ENCODE data around the gene AEN.

Gene AEN

GRCh38 chr15:88637841-88638625 is 16.9 kb downstream of the AEN start:
- TF ChIP-seq SIN3A (IDR thresholded peaks at IDR 0.05; ENCODE audit: borderline replicate concordance, insufficient read depth, low read length) (no peak), FOXP2 (optimal IDR thresholded peaks at IDR 0.05; ENCODE audit: borderline replicate concordance, extremely low read depth, extremely low read length, insufficient read depth) (no peak), REST (IDR thresholded peaks at IDR 0.05; ENCODE audit: insufficient read depth in 1 of 2, low read depth in 2 of 2, low read length in 2 of 2) (no peak), TAF1 (IDR thresholded peaks at IDR 0.05; ENCODE audit: borderline replicate concordance, insufficient read depth, low read length) (no peak), POLR2AphosphoS5 (IDR thresholded peaks at IDR 0.05; ENCODE audit: low read depth, low read length) (no peak)

GRCh38 chr15:88638626-88639372 is 17.7 kb downstream of the AEN start, which contains the start of gene ISG20:
Gene ISG20 (plus strand): TSS chr15:88639016. CDS start chr15:88639367, 351 bp downstream.
- TF ChIP-seq FOXP2 (optimal IDR thresholded peaks at IDR 0.05; ENCODE audit: borderline replicate concordance, extremely low read depth, extremely low read length, insufficient read depth) = peak; percentile 99
- no peak for TF ChIP-seq SIN3A (IDR thresholded peaks at IDR 0.05; ENCODE audit: borderline replicate concordance, insufficient read depth, low read length)
- no peak for TF ChIP-seq POLR2AphosphoS5 (IDR thresholded peaks at IDR 0.05; ENCODE audit: low read depth, low read length)
- peak in 1 of 2 experiments; percentile 48; a peak in 2 of 4 replicates for TF ChIP-seq REST (IDR thresholded peaks at IDR 0.05; ENCODE audit: insufficient read depth in 1 of 2, low read depth in 2 of 2, low read length in 2 of 2)
- TF ChIP-seq TAF1 (IDR thresholded peaks at IDR 0.05; ENCODE audit: borderline replicate concordance, insufficient read depth, low read length) = no peak; the same call in 1 of the 2 replicates

- TF ChIP-seq FOXP2 (optimal IDR thresholded peaks at IDR 0.05; ENCODE audit: borderline replicate concordance, extremely low read depth, extremely low read length, insufficient read depth) (no peak), SIN3A (IDR thresholded peaks at IDR 0.05; ENCODE audit: borderline replicate concordance, insufficient read depth, low read length) (no peak), REST (IDR thresholded peaks at IDR 0.05; ENCODE audit: insufficient read depth in 1 of 2, low read depth in 2 of 2, low read length in 2 of 2) (no peak), TAF1 (IDR thresholded peaks at IDR 0.05; ENCODE audit: borderline replicate concordance, insufficient read depth, low read length) (no peak), POLR2AphosphoS5 (IDR thresholded peaks at IDR 0.05; ENCODE audit: low read depth, low read length) (no peak)
Measured at GRCh38 chr15:88641959-88642452, 20.9 kb downstream of the AEN start.

GRCh38 chr15:88644741-88645140 is 23.6 kb downstream of the AEN start:
- TF ChIP-seq FOXP2 (optimal IDR thresholded peaks at IDR 0.05; ENCODE audit: borderline replicate concordance, extremely low read depth, extremely low read length, insufficient read depth) (no peak), REST (IDR thresholded peaks at IDR 0.05; ENCODE audit: insufficient read depth in 1 of 2, low read depth in 2 of 2, low read length in 2 of 2) (no peak), SIN3A (IDR thresholded peaks at IDR 0.05; ENCODE audit: borderline replicate concordance, insufficient read depth, low read length) (no peak), TAF1 (IDR thresholded peaks at IDR 0.05; ENCODE audit: borderline replicate concordance, insufficient read depth, low read length) (no peak), POLR2AphosphoS5 (IDR thresholded peaks at IDR 0.05; ENCODE audit: low read depth, low read length) (no peak)

Measured in PFSK-1 (cell line).